Ovary (tissue), 9 donors: ENCODE measurements around the gene PALLD. TPM values are rescaled to one million over a fixed set of nuclear protein-coding genes. Genes with fewer than 3 reads are reported as not detected.
A peak's percentile ranks its signal among the peaks of the same experiment; 100 is the strongest.

ENCODE experiments used
- DNase-seq, 5 donors: peaks; one replicate each; pipeline ENCODE4 v3.0.0-alpha.2; 2019 to 2020
- H3K27ac ChIP-seq, 2 donors: fragments of 200-600 bp; one replicate each; pipeline versions ENCODE4 v1.5.1 to v1.8.0; 2019 to 2022
- H3K27me3 ChIP-seq: fragments of 200-600 bp; one replicate; pipeline ENCODE4 v1.8.0; 2022
- H3K36me3 ChIP-seq: fragments of 200-600 bp; sonication (generic); one replicate; pipeline ENCODE4 v1.5.1; 2019
- H3K4me1 ChIP-seq: one replicate; pipeline ENCODE4 v1.8.1; 2013; ENCODE audit warnings: mild to moderate bottlenecking, moderate library complexity; ENCODE audit not compliant: insufficient read depth
- H3K4me3 ChIP-seq: fragments of 200-600 bp; sonication (generic); one replicate; pipeline ENCODE4 v1.5.1; 2017
- H3K9me3 ChIP-seq, 2 donors: fragments of 200-600 bp in 1 of 2; sonication (generic) in 1 of 2; one replicate each; pipeline versions ENCODE4 v1.5.1 to v1.8.1; 2013 to 2019; ENCODE audit warnings: mild to moderate bottlenecking in 1 of 2, moderate library complexity in 1 of 2
- CTCF ChIP-seq, 3 donors: fragments of 450-650 bp in 2 of 3; fragments of 200-600 bp in 1 of 3; IDR thresholded peaks; one replicate each; pipeline versions ENCODE4 v1.5.1 to v1.8.0; 2016 to 2022; ENCODE audit warnings: antibody characterized with exemption in 3 of 3, mild to moderate bottlenecking in 1 of 3
- EP300 ChIP-seq: sonication (generic); formaldehyde crosslinking; IDR thresholded peaks from one replicate; pipeline ENCODE4 v1.6.1; 2017; ENCODE audit warnings: antibody characterized with exemption
- POLR2A ChIP-seq: fragments of 450-650 bp; IDR thresholded peaks from one replicate; pipeline ENCODE4 v1.6.1; 2017; ENCODE audit warnings: antibody characterized with exemption, mild to moderate bottlenecking, moderate library complexity
- WGBS, 3 donors: extraction: QIAGEN DNeasy Blood & Tissue Kit in 1 of 3; methylation state at CpG; one replicate each; pipeline versions ENCODE4 v1.1.5 to v1.1.7; 2013 to 2017; 5-methylcytosine and 5-hydroxymethylcytosine counted together
- intact Hi-C, 4 donors: fragments of 100-400 bp; cut with DNase I; formaldehyde crosslinking; loops; one replicate each; pipeline versions ENCODE4 v1.11.0 to v1.15.1; 2022 to 2023
- polyA plus RNA-seq, 2 donors: library from polyadenylated mRNA; stranded (reverse); fragments of 200-250 nt in 1 of 2; fragments of 350-450 nt in 1 of 2; fragmentation: Illumina TruSeq in 1 of 2; extraction: RNeasy Lipid Tissue Mini Kit (QIAGEN cat#74804) in 1 of 2; gene quantifications; one replicate each; pipeline ENCODE4 v1.2.3, GENCODE V29; 2013 to 2014
- total RNA-seq, 7 donors: library from RNA; depleted of rRNA in 2 of 7; stranded (reverse); fragments of >200 nt in 2 of 7; fragmentation: NEBNext Ultra II Directional in 3 of 7; extraction: Animal tissue kit (Norgen Biotek cat#: 25700) in 3 of 7; gene quantifications; one replicate each; pipeline versions ENCODE4 v1.1.0 to v1.2.4, GENCODE V29; 2016 to 2023
- donor health status: DM: no; HTN: no; CAD: no; lungs with moderate emphysema.
- donor health status: DM: no; HTN: no; CAD: no.
- donor health status: Bipolar disorder and iron deficiency.
- donor health status: DM: yes; HTN: yes; CAD: no.
- donor health status: DM: no; HTN: no; CAD: no.
- donor health status: DM: yes; HTN: yes; CAD: no.

The PALLD gene
- total and polyA plus RNA-seq, 9 donors: 96.8 to 605 (median 137) TPM

- Histone ChIP-seq H3K4me3 (no peak overlapping the region), H3K27ac (no peak overlapping the region), H3K27me3 (no peaks in the 10 kb centered on the region), H3K9me3 (no peaks in the 10 kb centered on the region), H3K4me1 (no peaks in the 10 kb centered on the region), H3K36me3 (no peaks in the 10 kb centered on the region)
- intact Hi-C loops: no loop called here
- DNase-seq: no peak
- 67 to 74% (median 68%) methylated on average over 5 of the region's 5 CpGs for WGBS, 3 donors
- TF ChIP-seq EP300: no peak
Observed at GRCh38 chr4:168577624-168578023, 80.8 kb downstream of the PALLD start.

GRCh38 chr4:168580228-168580627 is 83.4 kb downstream of the PALLD start:
- intact Hi-C loops: loop anchor here in 1 of 4 donors (10.0 kb wide), 1 partner anchor 135 kb away; no protein-coding TSS in a partner anchor
- no peak for TF ChIP-seq EP300
- no peak for TF ChIP-seq POLR2A
- no peak for TF ChIP-seq CTCF (IDR thresholded peaks at IDR 0.05)
- no peaks in the 10 kb centered on the region for H3K9me3 ChIP-seq
- 92 to 96% (median 92%) methylated on average over 2 of the region's 2 CpGs for WGBS, 3 donors
- no peak overlapping the region for H3K4me3 ChIP-seq
- H3K27me3 ChIP-seq: no peaks in the 10 kb centered on the region
- no peak for DNase-seq
- no peaks in the 10 kb centered on the region for H3K36me3 ChIP-seq
- H3K4me1 ChIP-seq: no peaks in the 10 kb centered on the region
- no peak overlapping the region for H3K27ac ChIP-seq

GRCh38 chr4:168584321-168584771 is 87.5 kb downstream of the PALLD start:
- Histone ChIP-seq H3K27me3 (no peaks in the 10 kb centered on the region), H3K4me1 (no peaks in the 10 kb centered on the region), H3K4me3 (no peak overlapping the region), H3K9me3 (no peaks in the 10 kb centered on the region), H3K27ac (no peak overlapping the region), H3K36me3 (no peaks in the 10 kb centered on the region)
- no peak for DNase-seq
- TF ChIP-seq CTCF (IDR thresholded peaks at IDR 0.05): no peak
- no peak for TF ChIP-seq EP300
- TF ChIP-seq POLR2A: no peak
- intact Hi-C loops: loop anchor here in 1 of 4 donors (10.0 kb wide), 1 partner anchor 130 kb away; no protein-coding TSS in a partner anchor
- WGBS, 3 donors: 71 to 77% (median 76%) methylated on average over 2 of the region's 2 CpGs

- no peak overlapping the region for H3K27ac ChIP-seq
- peak; percentile 77 to 85 (median 82) for DNase-seq
- H3K27me3 ChIP-seq: no peaks in the 10 kb centered on the region
- no peaks in the 10 kb centered on the region for H3K36me3 ChIP-seq
- peak; percentile 7 to 58 (median 55) for TF ChIP-seq CTCF (IDR thresholded peaks at IDR 0.05)
- no peak for TF ChIP-seq POLR2A
- H3K9me3 ChIP-seq: no peaks in the 10 kb centered on the region
- WGBS, 3 donors: 11 to 15% (median 14%) methylated on average over 9 of the region's 9 CpGs
- intact Hi-C loops: loop anchor here in 1 of 4 donors (5.0 to 10.0 kb wide), 2 partner anchors 129 to 337 kb away; no protein-coding TSS in a partner anchor
- H3K4me1 ChIP-seq: no peaks in the 10 kb centered on the region
- H3K4me3 ChIP-seq: no peak overlapping the region
Observed at GRCh38 chr4:168585168-168586091, 88.6 kb downstream of the PALLD start.

- intact Hi-C loops: loop anchor here in 1 of 4 donors (5.0 to 10.0 kb wide), 2 partner anchors 128 to 335 kb away; no protein-coding TSS in a partner anchor
- Histone ChIP-seq H3K4me3 (no peak overlapping the region), H3K9me3 (no peaks in the 10 kb centered on the region), H3K36me3 (no peaks in the 10 kb centered on the region), H3K27ac (no peak overlapping the region), H3K4me1 (no peaks in the 10 kb centered on the region), H3K27me3 (no peaks in the 10 kb centered on the region)
- TF ChIP-seq CTCF (IDR thresholded peaks at IDR 0.05): no peak
- no peak for TF ChIP-seq POLR2A
- no peak for TF ChIP-seq EP300
- 38 to 61% (median 59%) methylated on average over 5 of the region's 5 CpGs for WGBS, 3 donors
- no peak for DNase-seq
Observed at GRCh38 chr4:168586926-168587325, 90.1 kb downstream of the PALLD start.
